GM23338 (cell line): ENCODE results near the gene SH2D6. TPM values are rescaled to one million over a fixed set of nuclear protein-coding genes. Genes with fewer than 3 reads are reported as not detected.
"Not testable (repeated sequence)": the region's sequence is repeated elsewhere in the genome, so short reads cannot be mapped to it uniquely, and the experiment has no call there.

ENCODE experiments used
- ATAC-seq: fragments of 200-7000 bp; cut with Tn5 transposase; 3 replicates; pipeline ENCODE4 v1.9.1; 2020
- DNase-seq: peaks from one replicate; pipeline ENCODE4 v3.0.0-alpha.2; 2015; ENCODE audit warnings: low spot score
- H2AFZ ChIP-seq: fragments of 200-600 bp; sonication (generic); 2 replicates; pipeline ENCODE4 v1.8.0; 2016; ENCODE audit warnings: antibody characterized with exemption, mild to moderate bottlenecking, moderate library complexity
- H3F3A ChIP-seq: fragments of 200-600 bp; sonication (generic); replicated peaks from 2 replicates; pipeline ENCODE4 v1.8.0; 2017; ENCODE audit warnings: antibody characterized with exemption, mixed run types, low read depth
- H3K27ac ChIP-seq: fragments of 200-600 bp; sonication (generic); 2 replicates; pipeline ENCODE4 v1.6.1; 2016; ENCODE audit warnings: low read depth
- H3K27me3 ChIP-seq: fragments of 200-600 bp; sonication (generic); 2 replicates; pipeline ENCODE4 v1.8.0; 2016; ENCODE audit warnings: mild to moderate bottlenecking, mixed run types, moderate library complexity; ENCODE audit not compliant: insufficient read depth
- H3K36me3 ChIP-seq: fragments of 200-600 bp; sonication (generic); 2 replicates; pipeline ENCODE4 v1.8.0; 2016; ENCODE audit warnings: mild to moderate bottlenecking; ENCODE audit not compliant: insufficient read depth
- H3K4me1 ChIP-seq: fragments of 200-600 bp; sonication (generic); 2 replicates; pipeline ENCODE4 v1.8.0; 2016; ENCODE audit warnings: mild to moderate bottlenecking, moderate library complexity; ENCODE audit not compliant: insufficient read depth
- H3K4me2 ChIP-seq: fragments of 200-600 bp; sonication (generic); 2 replicates; pipeline ENCODE4 v1.7.1; 2017; ENCODE audit warnings: mixed run types
- H3K4me3 ChIP-seq: fragments of 200-600 bp; sonication (generic); 2 replicates; pipeline ENCODE4 v1.6.1; 2016; ENCODE audit warnings: mixed run types
- H3K79me2 ChIP-seq: fragments of 200-600 bp; sonication (generic); replicated peaks from 2 replicates; pipeline ENCODE4 v1.8.0; 2017; ENCODE audit warnings: mild to moderate bottlenecking; ENCODE audit not compliant: insufficient read depth
- H3K9me2 ChIP-seq: fragments of 200-600 bp; sonication (generic); 2 replicates; pipeline ENCODE4 v1.8.0; 2017; ENCODE audit not compliant: insufficient read depth
- H4K20me1 ChIP-seq: fragments of 200-600 bp; sonication (generic); replicated peaks from 2 replicates; pipeline ENCODE4 v1.8.0; 2017; ENCODE audit warnings: mild to moderate bottlenecking; ENCODE audit not compliant: insufficient read depth
- H3K27ac Mint-ChIP-seq: 2 replicates; pipeline ENCODE4 v1.8.0; 2020; ENCODE audit warnings: inconsistent platforms, mild to moderate bottlenecking, moderate library complexity, mixed read lengths
- H3K27me3 Mint-ChIP-seq: 3 replicates; pipeline ENCODE4 v1.8.0; 2022; ENCODE audit warnings: low read depth, mild to moderate bottlenecking, moderate library complexity, mixed read lengths, inconsistent platforms; ENCODE audit not compliant: insufficient read depth, poor library complexity
- H3K36me3 Mint-ChIP-seq: 3 replicates; pipeline ENCODE4 v1.8.0; 2021; ENCODE audit warnings: low read depth, mild to moderate bottlenecking, inconsistent platforms, moderate library complexity, mixed read lengths
- H3K4me1 Mint-ChIP-seq: 3 replicates; pipeline ENCODE4 v1.8.0; 2020; ENCODE audit warnings: mild to moderate bottlenecking, inconsistent platforms, mixed read lengths
- H3K4me3 Mint-ChIP-seq: 3 replicates; pipeline ENCODE4 v1.8.0; 2021; ENCODE audit warnings: moderate library complexity, mild to moderate bottlenecking, inconsistent platforms, mixed read lengths
- H3K9me3 Mint-ChIP-seq: 3 replicates; pipeline ENCODE4 v1.8.0; 2020; ENCODE audit warnings: moderate library complexity, mild to moderate bottlenecking, inconsistent platforms, mixed read lengths
- CTCF ChIP-seq, 2 experiments: fragments of 200-600 bp in 1 of 2; sonication (generic) in 1 of 2; conservative IDR thresholded peaks; 2 replicates each; pipeline versions ENCODE4 v1.5.1 to v1.6.1; 2016 to 2017; ENCODE audit warnings: antibody characterized with exemption in 2 of 2, low read depth in 2 of 2, mild to moderate bottlenecking in 2 of 2, moderate library complexity in 1 of 2
- EZH2phosphoT487 ChIP-seq: fragments of 200-600 bp; sonication (generic); IDR thresholded peaks from one replicate; pipeline ENCODE4 v1.8.1; 2018; ENCODE audit warnings: antibody characterized with exemption; ENCODE audit not compliant: unreplicated experiment
- JUNB ChIP-seq: IDR thresholded peaks from one replicate; pipeline ENCODE4 v1.6.1; 2016; ENCODE audit warnings: antibody characterized with exemption; ENCODE audit not compliant: unreplicated experiment
- NANOG ChIP-seq: IDR thresholded peaks from 2 replicates; pipeline ENCODE4 v1.6.1; 2016; ENCODE audit warnings: antibody characterized with exemption, borderline replicate concordance
- POLR2AphosphoS5 ChIP-seq: IDR thresholded peaks from 2 replicates; pipeline ENCODE4 v1.6.1; 2016; ENCODE audit warnings: antibody characterized with exemption, low read depth
- STAT1 ChIP-seq: IDR thresholded peaks from one replicate; pipeline ENCODE4 v1.6.1; 2016; ENCODE audit warnings: antibody characterized with exemption; ENCODE audit not compliant: unreplicated experiment
- ZNF114 ChIP-seq: fragments of 250-450 bp; sonication (Bioruptor Pico); IDR thresholded peaks from 2 replicates; pipeline ENCODE4 v1.5.0; 2020; ENCODE audit warnings: mild to moderate bottlenecking, moderate library complexity
- ZNF331 ChIP-seq: fragments of 250-450 bp; sonication (Bioruptor Pico); IDR thresholded peaks from 2 replicates; pipeline ENCODE4 v1.5.0; 2020; ENCODE audit warnings: low read depth, mild to moderate bottlenecking, moderate library complexity
- polyA plus RNA-seq: library from polyadenylated mRNA; unstranded; fragments of >200 nt; fragmentation: Nextera tagmentation; extraction: Ambion mirVana; gene quantifications from 2 replicates; pipeline ENCODE4 v1.2.1, GENCODE V29; 2016
- total RNA-seq: library from RNA; depleted of rRNA; stranded (reverse); fragments of >200 nt; shearing (Covaris generic); gene quantifications from 2 replicates; pipeline ENCODE4 v1.2.3, GENCODE V29; 2014

Gene SH2D6
- total and polyA plus RNA-seq, 2 experiments from 2014 or later: 0.37 TPM; not detected in 1

GRCh38 chr2:85413592-85414420 is 4.7 kb upstream of the SH2D6 start:
- H3K4me2 ChIP-seq: peak overlapping the region; percentile 89
- TF ChIP-seq POLR2AphosphoS5 (peak; percentile 61), JUNB (no peak)
- Mint-ChIP-seq H3K36me3 (no peaks in the 10 kb centered on the region), H3K27ac (no peak overlapping the region), H3K4me1 (peaks cover 34% of the 10 kb centered on the region), H3K27me3 (peaks cover 27% of the 10 kb centered on the region), H3K9me3 (no peaks in the 10 kb centered on the region), H3K4me3 (peak overlapping the region; percentile 89)
- no peaks in the 10 kb centered on the region for H3K79me2 ChIP-seq
- no peaks in the 10 kb centered on the region for H4K20me1 ChIP-seq
- H3K27ac ChIP-seq: no peak overlapping the region
- peaks cover 14% of the 10 kb centered on the region; the same call in 1 of the 2 replicates for H3F3A ChIP-seq
- peaks cover 37% of the 10 kb centered on the region for H3K4me1 ChIP-seq
- H2AFZ ChIP-seq: peak overlapping the region; percentile 98
- peak overlapping the region; percentile 57 for H3K4me3 ChIP-seq
- no peaks in the 10 kb centered on the region for H3K27me3 ChIP-seq
- DNase-seq (peak; percentile 83), ATAC-seq (peak; percentile 56)
- H3K36me3 ChIP-seq: no peaks in the 10 kb centered on the region
- H3K9me2 ChIP-seq: no peaks in the 10 kb centered on the region

- H3K27me3 ChIP-seq, ATAC-seq, H3K9me2 ChIP-seq, H3K27ac Mint-ChIP-seq, H3K36me3 ChIP-seq, H3K9me3 Mint-ChIP-seq, H3K27ac ChIP-seq, H3K36me3 Mint-ChIP-seq, H3K79me2 ChIP-seq, DNase-seq, H4K20me1 ChIP-seq: not testable (repeated sequence)
- H2AFZ ChIP-seq: peak overlapping the region; percentile 98
- Mint-ChIP-seq H3K27me3 (peaks cover 27% of the 10 kb centered on the region), H3K4me3 (peak overlapping the region; percentile 89; the same call in 2 of the 3 replicates), H3K4me1 (peaks cover 34% of the 10 kb centered on the region)
- H3K4me1 ChIP-seq: peaks cover 37% of the 10 kb centered on the region
- peak overlapping the region; percentile 57 for H3K4me3 ChIP-seq
- peak overlapping the region; percentile 89 for H3K4me2 ChIP-seq
- peaks cover 13% of the 10 kb centered on the region; the same call in 1 of the 2 replicates for H3F3A ChIP-seq
Measured at GRCh38 chr2:85414421-85414759, 4.1 kb upstream of the SH2D6 start.

GRCh38 chr2:85414761-85415553 is 3.6 kb upstream of the SH2D6 start:
- Histone ChIP-seq H3F3A (peaks cover 16% of the 10 kb centered on the region; the same call in 1 of the 2 replicates), H3K4me3 (no peak overlapping the region), H4K20me1 (no peaks in the 10 kb centered on the region), H3K4me2 (no peak overlapping the region), H3K9me2 (no peaks in the 10 kb centered on the region), H3K27ac (no peak overlapping the region), H2AFZ (no peak overlapping the region), H3K36me3 (no peaks in the 10 kb centered on the region), H3K27me3 (no peaks in the 10 kb centered on the region), H3K79me2 (peaks cover 4% of the 10 kb centered on the region; the same call in 1 of the 2 replicates), H3K4me1 (peaks cover 36% of the 10 kb centered on the region)
- no peak for ATAC-seq
- no peaks in the 10 kb centered on the region for H3K9me3 Mint-ChIP-seq
- peak overlapping the region; percentile 14; the same call in 1 of the 3 replicates for H3K4me3 Mint-ChIP-seq
- no peaks in the 10 kb centered on the region; the same call in 2 of the 3 replicates for H3K36me3 Mint-ChIP-seq
- H3K27ac Mint-ChIP-seq: no peak overlapping the region
- peaks cover 23% of the 10 kb centered on the region for H3K27me3 Mint-ChIP-seq
- no peak for DNase-seq
- peaks cover 33% of the 10 kb centered on the region for H3K4me1 Mint-ChIP-seq
- TF ChIP-seq STAT1 (no peak), NANOG (no peak), EZH2phosphoT487 (no peak), ZNF331 (CRISPR knock-in tag) (no peak), CTCF (conservative IDR thresholded peaks at IDR 0.05; ENCODE audit: low read depth in 2 of 2) (no peak), ZNF114 (CRISPR knock-in tag) (no peak), POLR2AphosphoS5 (no peak)
